GM12878 (cell line): Measurements from ENCODE around the gene MYBBP1A.

Source experiments
- GABPA ChIP-seq: IDR thresholded peaks from 2 replicates; pipeline ENCODE4 v1.6.1; 2014; ENCODE audit warnings: antibody characterized with exemption, low read depth, mild to moderate bottlenecking, inconsistent platforms
- HSF1 ChIP-seq: fragments of 150-350 bp; IDR thresholded peaks from 2 replicates; pipeline ENCODE4 v1.6.1; 2014; ENCODE audit warnings: mild to moderate bottlenecking, low read depth, low read length
- IKZF1 ChIP-seq: fragments of 450-650 bp; conservative IDR thresholded peaks from 2 replicates; pipeline ENCODE4 v1.6.1; 2017; ENCODE audit warnings: antibody characterized with exemption, mild to moderate bottlenecking
- NBN ChIP-seq: fragments of 450-650 bp; IDR thresholded peaks from 2 replicates; pipeline ENCODE4 v1.6.1; 2016
- POLR2A ChIP-seq: IDR thresholded peaks from 2 replicates; pipeline ENCODE4 v1.6.1; 2011; ENCODE audit warnings: low read depth, mild to moderate bottlenecking, low read length
- POU2F2 ChIP-seq: IDR thresholded peaks from 3 replicates; pipeline ENCODE4 v1.6.1; 2011; ENCODE audit warnings: low read depth, mild to moderate bottlenecking, low read length, borderline replicate concordance
- SIN3A ChIP-seq: IDR thresholded peaks from 2 replicates; pipeline ENCODE4 v1.6.1; 2012; ENCODE audit warnings: low read depth, low read length, improper control_type of control experiment
- SP1 ChIP-seq: IDR thresholded peaks from one replicate; pipeline ENCODE4 v1.6.1; 2011; ENCODE audit warnings: low read depth, low read length
- TF ChIP-seq, protein P1 (sequence below), 3 experiments: IDR thresholded peaks in 2 of 3; conservative IDR thresholded peaks in 1 of 3; 2 replicates each; pipeline ENCODE4 v1.5.1; 2011; ENCODE audit warnings: low read depth in 3 of 3, low read length in 3 of 3, mild to moderate bottlenecking in 3 of 3, control low read depth in 2 of 3, moderate library complexity in 2 of 3, inconsistent platforms in 1 of 3, mixed read lengths in 1 of 3; ENCODE audit not compliant: control insufficient read depth in 2 of 3, insufficient read depth in 1 of 3; ENCODE audit errors: extremely low read depth in 1 of 3
- TF ChIP-seq, protein P2 (sequence below): fragments of 450-650 bp; IDR thresholded peaks from 2 replicates; pipeline ENCODE4 v1.6.1; 2016; ENCODE audit warnings: mild to moderate bottlenecking

DNA sequence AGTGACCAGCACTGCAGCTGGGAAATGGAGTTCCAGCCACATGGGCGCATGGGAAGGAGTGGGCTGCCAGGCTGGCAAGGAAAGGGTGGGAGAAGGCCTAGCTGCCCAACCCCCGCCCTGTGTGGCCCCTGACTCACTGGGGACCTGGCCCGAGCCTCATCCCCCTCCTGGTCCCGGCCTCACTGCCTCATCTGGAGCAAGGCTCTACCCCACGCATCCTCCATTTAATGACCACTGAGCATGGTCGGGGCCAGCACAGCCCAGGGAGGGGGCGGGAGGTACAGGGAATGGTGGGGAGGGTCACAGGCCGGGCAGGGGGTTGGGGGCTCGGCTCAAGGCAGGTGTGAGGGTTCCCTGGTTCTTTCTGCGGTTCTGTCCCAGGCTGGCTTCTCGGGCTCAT, 40.4 kb downstream of the MYBBP1A start:
- TF ChIP-seq, protein P1, sequence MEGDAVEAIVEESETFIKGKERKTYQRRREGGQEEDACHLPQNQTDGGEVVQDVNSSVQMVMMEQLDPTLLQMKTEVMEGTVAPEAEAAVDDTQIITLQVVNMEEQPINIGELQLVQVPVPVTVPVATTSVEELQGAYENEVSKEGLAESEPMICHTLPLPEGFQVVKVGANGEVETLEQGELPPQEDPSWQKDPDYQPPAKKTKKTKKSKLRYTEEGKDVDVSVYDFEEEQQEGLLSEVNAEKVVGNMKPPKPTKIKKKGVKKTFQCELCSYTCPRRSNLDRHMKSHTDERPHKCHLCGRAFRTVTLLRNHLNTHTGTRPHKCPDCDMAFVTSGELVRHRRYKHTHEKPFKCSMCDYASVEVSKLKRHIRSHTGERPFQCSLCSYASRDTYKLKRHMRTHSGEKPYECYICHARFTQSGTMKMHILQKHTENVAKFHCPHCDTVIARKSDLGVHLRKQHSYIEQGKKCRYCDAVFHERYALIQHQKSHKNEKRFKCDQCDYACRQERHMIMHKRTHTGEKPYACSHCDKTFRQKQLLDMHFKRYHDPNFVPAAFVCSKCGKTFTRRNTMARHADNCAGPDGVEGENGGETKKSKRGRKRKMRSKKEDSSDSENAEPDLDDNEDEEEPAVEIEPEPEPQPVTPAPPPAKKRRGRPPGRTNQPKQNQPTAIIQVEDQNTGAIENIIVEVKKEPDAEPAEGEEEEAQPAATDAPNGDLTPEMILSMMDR (IDR thresholded peaks at IDR 0.05 in 2 of 3, conservative IDR thresholded peaks at IDR 0.05 in 1 of 3; ENCODE audit: control insufficient read depth in 2 of 3, extremely low read depth in 1 of 3, insufficient read depth in 1 of 3, low read depth in 3 of 3, low read length in 3 of 3): no peak
- no peak for TF ChIP-seq SP1
- TF ChIP-seq IKZF1: no peak
- no peak for TF ChIP-seq POLR2A
- TF ChIP-seq GABPA: no peak
- TF ChIP-seq HSF1: no peak
- TF ChIP-seq SIN3A: no peak
- TF ChIP-seq, protein P2, sequence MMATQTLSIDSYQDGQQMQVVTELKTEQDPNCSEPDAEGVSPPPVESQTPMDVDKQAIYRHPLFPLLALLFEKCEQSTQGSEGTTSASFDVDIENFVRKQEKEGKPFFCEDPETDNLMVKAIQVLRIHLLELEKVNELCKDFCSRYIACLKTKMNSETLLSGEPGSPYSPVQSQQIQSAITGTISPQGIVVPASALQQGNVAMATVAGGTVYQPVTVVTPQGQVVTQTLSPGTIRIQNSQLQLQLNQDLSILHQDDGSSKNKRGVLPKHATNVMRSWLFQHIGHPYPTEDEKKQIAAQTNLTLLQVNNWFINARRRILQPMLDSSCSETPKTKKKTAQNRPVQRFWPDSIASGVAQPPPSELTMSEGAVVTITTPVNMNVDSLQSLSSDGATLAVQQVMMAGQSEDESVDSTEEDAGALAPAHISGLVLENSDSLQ: no peak
- TF ChIP-seq POU2F2: no peak
- no peak for TF ChIP-seq NBN
